Body of pancreas (tissue), 4 donors: ENCODE measurements around the gene RPL13. TPM values are rescaled to one million over a fixed set of nuclear protein-coding genes. Genes with fewer than 3 reads are reported as not detected.

Experiments used
- ATAC-seq: fragments of 150-250 bp; one replicate; pipeline ENCODE4 v1.9.1; 2016
- DNase-seq, 4 donors: peaks; one replicate each; pipeline ENCODE4 v3.0.0-alpha.2; 2019
- H3K27ac ChIP-seq, 4 donors: fragments of 200-600 bp; sonication (generic); 1 replicate in 3 of 4; 2 replicates in 1 of 4; pipeline versions ENCODE4 v1.5.1 to v1.6.1; 2016 to 2019; ENCODE audit warnings: mild to moderate bottlenecking in 1 of 4, mixed read lengths in 1 of 4, moderate library complexity in 1 of 4
- H3K27me3 ChIP-seq, 2 donors: fragments of 200-600 bp; sonication (generic); one replicate each; pipeline ENCODE4 v1.6.0; 2016; ENCODE audit warnings: mild to moderate bottlenecking in 1 of 2
- H3K36me3 ChIP-seq, 2 donors: fragments of 200-600 bp; sonication (generic); replicated peaks in 1 of 2; 2 replicates each; pipeline ENCODE4 v1.5.1; 2016; ENCODE audit warnings: low read depth in 2 of 2; ENCODE audit not compliant: insufficient read depth in 1 of 2
- H3K4me1 ChIP-seq: fragments of 200-600 bp; sonication (generic); one replicate; pipeline ENCODE4 v1.6.0; 2016
- H3K4me3 ChIP-seq, 2 donors: fragments of 200-600 bp; sonication (generic); 1 replicate in 1 of 2; 2 replicates in 1 of 2; pipeline ENCODE4 v1.5.1; 2016 to 2019
- H3K9me3 ChIP-seq, 3 donors: fragments of 200-600 bp; sonication (generic); 1 replicate in 2 of 3; 2 replicates in 1 of 3; pipeline ENCODE4 v1.5.1; 2016
- POLR2A ChIP-seq, 3 donors: fragments of 450-650 bp; IDR thresholded peaks; one replicate each; pipeline ENCODE4 v1.6.1; 2016; ENCODE audit warnings: antibody characterized with exemption in 3 of 3, mild to moderate bottlenecking in 2 of 3
- WGBS, 2 donors: methylation state at CpG; one replicate each; pipeline ENCODE4 v1.1.5; 2017; 5-methylcytosine and 5-hydroxymethylcytosine counted together
- intact Hi-C: fragments of 100-400 bp; cut with DNase I; formaldehyde crosslinking; loops from one replicate; pipeline ENCODE4 v1.15.1; 2023
- total RNA-seq, 2 donors: library from RNA; depleted of rRNA; stranded (reverse); fragments of >200 nt; gene quantifications; one replicate each; pipeline ENCODE4 v1.1.0, GENCODE V29; 2016
- TF ChIP-seq, protein P1 (sequence below), 7 experiments: fragments of 450-650 bp in 4 of 7; fragments of 200-600 bp in 3 of 7; sonication (generic) in 3 of 7; IDR thresholded peaks; one replicate each; pipeline ENCODE4 v1.5.1; 2016 to 2019; ENCODE audit warnings: antibody characterized with exemption in 7 of 7

The RPL13 gene
- total RNA-seq, 2 donors from 2014 or later, result 3,820 to 5,570 TPM

DNA sequence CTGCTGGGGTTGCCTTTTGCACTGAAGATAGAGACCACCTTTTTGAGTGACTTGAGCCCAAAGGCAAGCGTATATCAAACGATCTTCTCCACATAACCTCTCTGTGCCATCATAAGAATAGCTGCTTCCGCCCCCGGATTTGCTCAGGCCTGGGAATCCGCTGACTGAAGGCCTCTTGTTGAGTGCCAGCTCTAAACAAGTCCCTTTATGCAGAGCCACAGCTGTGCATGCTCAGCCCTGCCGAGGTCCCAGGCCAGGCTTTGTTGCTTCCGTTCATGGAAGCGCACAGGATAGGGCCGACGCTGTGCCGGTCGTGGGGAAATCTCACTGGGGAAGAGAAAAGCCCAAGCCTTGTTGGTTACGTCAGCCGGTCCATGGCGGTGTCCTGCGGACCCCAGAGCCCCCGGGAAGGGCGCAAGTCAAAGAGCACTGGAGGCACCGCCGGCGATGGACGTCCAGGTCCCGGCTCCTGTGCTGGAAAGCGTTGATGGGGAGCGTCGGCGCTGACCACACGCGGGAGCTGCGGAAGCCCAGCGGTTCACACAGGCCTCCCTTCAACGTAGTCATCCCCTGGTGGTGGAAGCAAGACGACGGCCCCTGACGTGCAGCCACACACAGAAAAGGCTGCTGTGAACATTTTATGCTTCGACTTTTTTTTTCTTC, 23.5 kb upstream of the RPL13 start:
- ATAC-seq, result no peak
- peaks cover 4 to 28% of the 10 kb centered on the region in 2 donors for H3K36me3 ChIP-seq

DNA sequence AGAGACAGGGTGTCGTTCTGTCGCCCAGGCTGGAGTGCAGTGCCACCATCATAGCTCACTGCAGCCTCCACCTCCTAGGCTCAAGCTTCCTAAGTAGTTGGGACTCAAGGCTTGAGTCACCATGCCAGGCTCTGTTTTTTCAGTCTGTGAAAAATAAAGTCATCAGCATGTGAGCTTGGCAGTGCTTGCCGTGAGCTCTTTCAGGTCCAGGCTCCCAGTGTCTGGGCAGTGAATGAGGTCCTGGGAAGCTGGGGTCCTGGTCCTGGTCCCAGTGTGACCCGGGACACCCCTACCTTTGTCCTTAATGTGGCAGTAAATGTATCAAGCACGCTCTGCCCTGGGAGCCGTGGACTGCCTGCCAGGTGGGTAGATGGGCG, 22.9 kb upstream of the RPL13 start:
- intact Hi-C loops, result no loop called here
- Histone ChIP-seq H3K27me3 (no peaks in the 10 kb centered on the region), H3K36me3 (peaks cover 4 to 25% of the 10 kb centered on the region in 2 donors), H3K9me3 (no peaks in the 10 kb centered on the region), H3K4me1 (no peaks in the 10 kb centered on the region), H3K4me3 (no peak overlapping the region), H3K27ac (no peak overlapping the region)
- ATAC-seq (no peak), DNase-seq (no peak)
- WGBS, 2 donors, result 86 to 88% methylated on average over 3 to 7 of the region's 7 CpGs
- TF ChIP-seq, protein P1, sequence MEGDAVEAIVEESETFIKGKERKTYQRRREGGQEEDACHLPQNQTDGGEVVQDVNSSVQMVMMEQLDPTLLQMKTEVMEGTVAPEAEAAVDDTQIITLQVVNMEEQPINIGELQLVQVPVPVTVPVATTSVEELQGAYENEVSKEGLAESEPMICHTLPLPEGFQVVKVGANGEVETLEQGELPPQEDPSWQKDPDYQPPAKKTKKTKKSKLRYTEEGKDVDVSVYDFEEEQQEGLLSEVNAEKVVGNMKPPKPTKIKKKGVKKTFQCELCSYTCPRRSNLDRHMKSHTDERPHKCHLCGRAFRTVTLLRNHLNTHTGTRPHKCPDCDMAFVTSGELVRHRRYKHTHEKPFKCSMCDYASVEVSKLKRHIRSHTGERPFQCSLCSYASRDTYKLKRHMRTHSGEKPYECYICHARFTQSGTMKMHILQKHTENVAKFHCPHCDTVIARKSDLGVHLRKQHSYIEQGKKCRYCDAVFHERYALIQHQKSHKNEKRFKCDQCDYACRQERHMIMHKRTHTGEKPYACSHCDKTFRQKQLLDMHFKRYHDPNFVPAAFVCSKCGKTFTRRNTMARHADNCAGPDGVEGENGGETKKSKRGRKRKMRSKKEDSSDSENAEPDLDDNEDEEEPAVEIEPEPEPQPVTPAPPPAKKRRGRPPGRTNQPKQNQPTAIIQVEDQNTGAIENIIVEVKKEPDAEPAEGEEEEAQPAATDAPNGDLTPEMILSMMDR (IDR thresholded peaks at IDR 0.05), result no peak
- TF ChIP-seq POLR2A (IDR thresholded peaks at IDR 0.05), result no peak

More for the DNA sequence above, 23.5 kb upstream of the RPL13 start:
- intact Hi-C loops, result no loop called here
- Histone ChIP-seq H3K4me3 (no peak overlapping the region), H3K4me1 (no peaks in the 10 kb centered on the region), H3K27ac (no peak overlapping the region), H3K9me3 (no peaks in the 10 kb centered on the region), H3K27me3 (no peaks in the 10 kb centered on the region)
- DNase-seq, result no peak
- 84 to 92% methylated on average over 35 to 36 of the region's 36 CpGs for WGBS, 2 donors
- no peak for TF ChIP-seq POLR2A (IDR thresholded peaks at IDR 0.05)
- TF ChIP-seq, protein P1 (IDR thresholded peaks at IDR 0.05), result no peak

DNA sequence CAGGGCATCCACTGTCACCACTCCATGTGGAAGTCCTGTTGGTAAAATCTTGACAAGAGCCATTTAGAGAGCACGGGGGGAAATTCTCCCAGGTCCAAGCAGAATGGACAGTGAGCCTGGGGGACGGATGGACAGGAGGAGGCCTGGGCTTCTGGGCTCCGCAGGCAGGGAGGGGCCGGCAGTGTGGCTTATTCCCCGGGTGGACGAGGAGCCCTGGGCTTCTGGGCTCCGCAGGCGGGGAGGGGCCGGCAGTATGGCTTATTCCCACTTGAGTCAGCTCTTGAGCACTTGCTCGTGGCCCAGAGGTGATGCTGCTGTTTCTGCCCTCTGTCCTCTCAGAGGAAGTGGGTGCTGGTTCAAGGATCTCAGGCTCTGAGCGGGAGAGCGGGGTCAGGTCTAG, 22.2 kb upstream of the RPL13 start:
- TF ChIP-seq, protein P1 (IDR thresholded peaks at IDR 0.05), result no peak
- TF ChIP-seq POLR2A (IDR thresholded peaks at IDR 0.05), result no peak
- DNase-seq (no peak), ATAC-seq (no peak)
- 80 to 92% methylated on average over 4 to 12 of the region's 12 CpGs for WGBS, 2 donors
- no peak overlapping the region for H3K4me3 ChIP-seq
- no peaks in the 10 kb centered on the region for H3K9me3 ChIP-seq
- H3K36me3 ChIP-seq, result peaks cover 4 to 23% of the 10 kb centered on the region in 2 donors
- no peak overlapping the region for H3K27ac ChIP-seq
- no peaks in the 10 kb centered on the region for H3K27me3 ChIP-seq
- no peaks in the 10 kb centered on the region for H3K4me1 ChIP-seq
- intact Hi-C loops, result no loop called here

DNA sequence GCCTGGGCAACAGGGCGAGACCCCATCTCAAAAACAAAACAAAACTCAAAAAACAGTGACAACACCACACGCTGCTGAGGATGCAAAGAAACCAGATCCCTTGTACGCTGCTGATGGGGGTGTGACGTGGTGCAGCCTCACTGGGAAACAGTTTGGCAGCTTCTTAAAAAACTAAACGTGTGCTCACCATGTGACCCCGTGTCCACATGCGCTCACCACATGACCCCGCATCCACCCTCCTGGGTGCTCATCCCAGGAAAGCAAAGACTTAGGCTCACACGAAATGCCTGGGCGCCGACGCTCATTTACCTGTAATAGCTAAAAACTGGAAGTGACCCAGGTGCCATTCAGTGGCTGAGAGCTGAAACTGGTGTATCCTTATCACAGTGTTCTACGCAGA, 19.9 kb upstream of the RPL13 start:
- H3K4me1 ChIP-seq, result no peaks in the 10 kb centered on the region
- H3K27me3 ChIP-seq, result no peaks in the 10 kb centered on the region
- 75 to 92% methylated on average over 13 of the region's 13 CpGs for WGBS, 2 donors
- no peak overlapping the region for H3K27ac ChIP-seq
- intact Hi-C loops, result no loop called here
- H3K4me3 ChIP-seq, result no peak overlapping the region
- H3K9me3 ChIP-seq, result no peaks in the 10 kb centered on the region
- ATAC-seq (no peak), DNase-seq (no peak)
- H3K36me3 ChIP-seq, result peaks cover 4 to 15% of the 10 kb centered on the region in 2 donors
- TF ChIP-seq, protein P1 (IDR thresholded peaks at IDR 0.05), result no peak
- TF ChIP-seq POLR2A (IDR thresholded peaks at IDR 0.05), result no peak

DNA sequence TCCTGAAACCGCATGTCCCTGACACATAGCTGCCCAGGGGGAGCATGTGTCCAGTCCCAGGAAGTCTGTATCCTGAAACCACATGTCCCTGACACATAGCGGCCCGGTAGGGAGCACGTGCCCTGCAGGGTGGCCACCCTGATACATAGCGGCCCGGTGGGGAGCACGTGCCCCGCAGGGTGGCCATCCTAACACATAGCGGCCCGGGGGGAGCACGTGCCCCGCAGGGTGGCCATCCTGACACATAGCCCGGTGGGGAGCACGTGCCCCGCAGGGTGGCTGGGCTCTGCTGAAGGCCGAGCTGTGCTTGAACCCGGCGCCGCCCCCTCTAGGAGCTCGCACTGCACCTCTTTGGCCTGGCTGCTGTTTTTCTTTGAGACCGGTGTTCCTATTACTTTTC, 18.7 kb upstream of the RPL13 start:
- peaks cover 3 to 15% of the 10 kb centered on the region in 2 donors for H3K36me3 ChIP-seq
- DNase-seq, result no peak
- intact Hi-C loops, result no loop called here

More for the DNA sequence above, 18.7 kb upstream of the RPL13 start:
- no peaks in the 10 kb centered on the region for H3K4me1 ChIP-seq
- TF ChIP-seq, protein P1 (IDR thresholded peaks at IDR 0.05), result no peak
- no peak for TF ChIP-seq POLR2A (IDR thresholded peaks at IDR 0.05)
- no peak overlapping the region for H3K4me3 ChIP-seq
- WGBS, 2 donors, result 91 to 94% methylated on average over 4 to 21 of the region's 21 CpGs
- no peaks in the 10 kb centered on the region for H3K9me3 ChIP-seq
- H3K27me3 ChIP-seq, result no peaks in the 10 kb centered on the region
- no peak for ATAC-seq
- H3K27ac ChIP-seq, result no peak overlapping the region
